K562 (cell line): ENCODE data around the gene CCDC148. TPM values are rescaled to one million over a fixed set of nuclear protein-coding genes. Genes with fewer than 3 reads are reported as not detected.

Experiments used
- ATAC-seq: fragments of 200-7000 bp; cut with Tn5 transposase; 3 replicates; pipeline ENCODE4 v1.9.1; 2020; ENCODE audit warnings: moderate library complexity
- Bru-seq: library from RNA; stranded (reverse); fragments of 400-500 nt; gene quantifications from one replicate; lab custom pipeline; 2021; lab: Mats Ljungman, UMichigan
- BruChase-seq, 2 experiments: library from RNA; stranded (reverse); fragments of 400-500 nt; gene quantifications; one replicate each; lab custom pipeline; 2021; lab: Mats Ljungman, UMichigan
- BruUV-seq: library from RNA; stranded (reverse); fragments of 400-500 nt; replicated peaks from 2 replicates; lab custom pipeline; 2021; lab: Mats Ljungman, UMichigan
- CTCF ChIA-PET: fragments of 300-600 bp; formaldehyde crosslinking; extraction: SDS; loops from one replicate; lab custom pipeline; 2021; ENCODE audit warnings: low intra/inter-chr PET ratio; lab: Yijun Ruan, JAX
- POLR2A ChIA-PET: fragments of 300-600, 350-650 bp; sonication (Branson Sonifier 250); formaldehyde crosslinking; extraction: SDS; loops from one replicate; lab custom pipeline; 2021; ENCODE audit warnings: antibody characterized with exemption, inconsistent platforms; lab: Yijun Ruan, JAX
- DNase-seq, 4 experiments: peaks; one replicate each; pipeline versions ENCODE4 v3.0.0 to v3.0.0-alpha.2; 2011 to 2018; ENCODE audit warnings: low spot score in 3 of 4, mixed read lengths in 3 of 4; ENCODE audit errors: extremely low read depth in 1 of 4
- FAIRE-seq: peaks from 2 replicates; lab custom pipeline; 2011; peaks lifted over from hg19 to GRCh38; lab: Jason Lieb, UNC
- H2AFZ ChIP-seq: 2 replicates; pipeline ENCODE4 v1.6.0; 2011; ENCODE audit warnings: low read depth, low read length, control low read depth, inconsistent platforms
- H3K27ac ChIP-seq: fragments of 200-600 bp; 3 replicates; pipeline ENCODE4 v1.8.0; 2011; ENCODE audit warnings: low read depth, mild to moderate bottlenecking, control low read depth, inconsistent platforms, low read length, moderate library complexity, mixed read lengths; ENCODE audit errors: extremely low read depth
- H3K27me3 ChIP-seq, 2 experiments: fragments of 300-600 bp in 1 of 2; 2 replicates in 1 of 2; 3 replicates in 1 of 2; pipeline versions ENCODE4 v1.6.0 to v1.8.0; 2011; ENCODE audit warnings: inconsistent platforms in 2 of 2, low read length in 2 of 2, mild to moderate bottlenecking in 1 of 2, mixed read lengths in 1 of 2, moderate library complexity in 1 of 2; ENCODE audit not compliant: control insufficient read depth in 2 of 2, insufficient read depth in 2 of 2
- H3K36me3 ChIP-seq: fragments of 300-600 bp; 3 replicates; pipeline ENCODE4 v1.8.0; 2011; ENCODE audit warnings: mild to moderate bottlenecking, low read length, inconsistent platforms; ENCODE audit not compliant: control insufficient read depth, insufficient read depth
- H3K4me1 ChIP-seq, 2 experiments: fragments of 200-600 bp in 1 of 2; replicated peaks in 1 of 2; 2 replicates in 1 of 2; 3 replicates in 1 of 2; pipeline versions ENCODE4 v1.5.1 to v1.8.0; 2011; ENCODE audit warnings: inconsistent platforms in 2 of 2, low read length in 2 of 2, mild to moderate bottlenecking in 1 of 2, mixed read lengths in 1 of 2, moderate library complexity in 1 of 2; ENCODE audit not compliant: control insufficient read depth in 2 of 2, insufficient read depth in 2 of 2
- H3K4me2 ChIP-seq: 2 replicates; pipeline ENCODE4 v1.6.1; 2011; ENCODE audit warnings: low read length, control low read depth, inconsistent platforms, mixed read lengths; ENCODE audit not compliant: insufficient read depth
- H3K4me3 ChIP-seq: fragments of 200-600 bp; sonication (generic), shearing (Covaris generic); 2 replicates; pipeline ENCODE4 v1.5.1; 2016; ENCODE audit warnings: control low read depth, inconsistent platforms
- H3K79me2 ChIP-seq: fragments of 200-600 bp; 3 replicates; pipeline ENCODE4 v1.8.0; 2011; ENCODE audit warnings: low read length, inconsistent platforms; ENCODE audit not compliant: control insufficient read depth, insufficient read depth
- H3K9ac ChIP-seq, 2 experiments: 2 replicates each; pipeline versions ENCODE4 v1.6.0 to v1.6.1; 2011; ENCODE audit warnings: low read depth in 2 of 2, low read length in 2 of 2, control low read depth in 1 of 2, inconsistent platforms in 1 of 2, mild to moderate bottlenecking in 1 of 2, mixed read lengths in 1 of 2; ENCODE audit not compliant: insufficient read depth in 1 of 2
- H3K9me1 ChIP-seq: one replicate; pipeline ENCODE4 v1.6.0; 2011; ENCODE audit warnings: inconsistent platforms, mild to moderate bottlenecking, low read length, moderate library complexity; ENCODE audit not compliant: control insufficient read depth, insufficient read depth
- H3K9me3 ChIP-seq: replicated peaks from 2 replicates; pipeline ENCODE4 v1.5.1; 2011; ENCODE audit warnings: low read depth, low read length, inconsistent platforms; ENCODE audit not compliant: control insufficient read depth, insufficient read depth
- H4K20me1 ChIP-seq: replicated peaks from 2 replicates; pipeline ENCODE4 v1.6.1; 2011; ENCODE audit warnings: low read length, inconsistent platforms, mixed read lengths; ENCODE audit not compliant: control insufficient read depth, insufficient read depth
- CHD2 ChIP-seq: IDR thresholded peaks from 2 replicates; pipeline ENCODE4 v1.6.1; 2011; ENCODE audit warnings: low read depth, low read length
- CTBP1 ChIP-seq: fragments of 450-650 bp; IDR thresholded peaks from 2 replicates; pipeline ENCODE4 v1.6.1; 2016; ENCODE audit warnings: borderline replicate concordance
- EGR1 ChIP-seq: fragments of 450-650 bp; conservative IDR thresholded peaks from 2 replicates; pipeline ENCODE4 v1.6.1; 2017; ENCODE audit warnings: mild to moderate bottlenecking
- FOS ChIP-seq: IDR thresholded peaks from 3 replicates; pipeline ENCODE4 v1.6.1; 2011; ENCODE audit not compliant: insufficient read length; ENCODE audit errors: extremely low read depth
- FOXM1 ChIP-seq, 2 experiments: fragments of 450-650 bp in 1 of 2; sonication (generic) in 1 of 2; formaldehyde crosslinking in 1 of 2; IDR thresholded peaks; 2 replicates each; pipeline versions ENCODE4 v1.6.1 to v1.9.0; 2017 to 2022; ENCODE audit warnings: low read depth in 2 of 2, mild to moderate bottlenecking in 2 of 2, missing genetic modification reagents in 1 of 2, moderate library complexity in 1 of 2
- GMEB1 ChIP-seq: fragments of 250-450 bp; sonication (Bioruptor Pico); IDR thresholded peaks from 2 replicates; pipeline ENCODE4 v1.4.0; 2020; ENCODE audit warnings: mild to moderate bottlenecking
- HDAC2 ChIP-seq: fragments of 450-650 bp; IDR thresholded peaks from 2 replicates; pipeline ENCODE4 v1.6.1; 2016; ENCODE audit warnings: mild to moderate bottlenecking
- HDAC3 ChIP-seq: fragments of 450-650 bp; IDR thresholded peaks from 2 replicates; pipeline ENCODE4 v1.6.1; 2018; ENCODE audit warnings: borderline replicate concordance, mild to moderate bottlenecking, moderate library complexity; ENCODE audit not compliant: partially characterized antibody
- NFYB ChIP-seq: IDR thresholded peaks from 2 replicates; pipeline ENCODE4 v1.6.1; 2011; ENCODE audit warnings: mild to moderate bottlenecking, moderate library complexity; ENCODE audit not compliant: insufficient read length; ENCODE audit errors: extremely low read depth
- POLR2AphosphoS5 ChIP-seq: IDR thresholded peaks from 2 replicates; pipeline ENCODE4 v1.6.1; 2011; ENCODE audit warnings: mild to moderate bottlenecking, low read depth, low read length, moderate library complexity; ENCODE audit not compliant: control insufficient read depth, insufficient read depth
- SP1 ChIP-seq: sonication (generic); formaldehyde crosslinking; IDR thresholded peaks from 2 replicates; pipeline ENCODE4 v1.8.1; 2022; ENCODE audit warnings: mild to moderate bottlenecking, missing genetic modification reagents
- VEZF1 ChIP-seq: fragments of 200-800 bp; sonication (Bioruptor generic); IDR thresholded peaks from 2 replicates; pipeline ENCODE4 v1.6.1; 2017; ENCODE audit warnings: missing genetic modification characterization, missing compliant biosample characterization
- ZFX ChIP-seq: sonication (generic); formaldehyde crosslinking; IDR thresholded peaks from 2 replicates; pipeline ENCODE4 v1.8.0; 2022; ENCODE audit warnings: mild to moderate bottlenecking, missing genetic modification reagents, moderate library complexity
- WGBS: fragments of 100-300 bp; shearing (Covaris generic); methylation state at CpG from one replicate; pipeline ENCODE4 v1.1.6; 2016; ENCODE audit warnings: low coverage, mixed read lengths; ENCODE audit not compliant: insufficient coverage; ENCODE audit errors: missing lambda C conversion rate; 5-methylcytosine and 5-hydroxymethylcytosine counted together
- in situ Hi-C: fragments of 300-500 bp; cut with MboI; formaldehyde crosslinking; loops from 4 replicates; pipeline ENCODE4 v1.15.0; 2018; ENCODE audit warnings: inconsistent platforms, mixed read lengths
- intact Hi-C: fragments of 100-400 bp; cut with micrococcal nuclease; formaldehyde crosslinking; loops from 2 replicates; pipeline ENCODE4 v1.14.2; 2022
- long read RNA-seq, 3 experiments: library from polyadenylated mRNA in 2 of 3; library from RNA in 1 of 3; unstranded in 2 of 3; stranded (forward) in 1 of 3; transcript quantifications; one replicate each; pipeline ENCODE4 v2.0.0, GENCODE V29; 2019 to 2022
- polyA minus RNA-seq, 3 experiments: library from RNA; depleted of rRNA, polyadenylated mRNA; stranded (reverse); fragments of >200 nt; gene quantifications; 2 replicates each; pipeline ENCODE4 v1.2.3, GENCODE V29; 2011
- polyA plus RNA-seq, 8 experiments: library from polyadenylated mRNA; depleted of rRNA in 4 of 8; stranded (reverse) in 5 of 8; unstranded in 3 of 8; fragments of >200 nt; fragmentation: Nextera tagmentation in 2 of 8; fragmentation: Illumina TruSeq in 1 of 8; extraction: Ambion mirVana in 2 of 8; extraction: Trizol in 1 of 8; gene quantifications; 2 replicates each; pipeline versions ENCODE4 v1.2.1 to v1.2.3, GENCODE V29; 2011 to 2014; ENCODE audit warnings: inconsistent platforms in 1 of 8, missing spikeins in 1 of 8
- total RNA-seq, 7 experiments: library from RNA; depleted of rRNA in 6 of 7; stranded (reverse); fragments of >200 nt in 6 of 7; fragmentation: Illumina TruSeq in 2 of 7; extraction: Trizol in 2 of 7; gene quantifications; 2 replicates each; pipeline versions ENCODE4 v1.2.1 to v1.2.3, GENCODE V29; 2011 to 2021; ENCODE audit warnings: low replicate concordance in 1 of 7

CCDC148 gene
- total RNA-seq (2011; cell fraction: chromatin; rRNA removed; ENCODE audit: low replicate concordance) = not detected in 2 replicates
- not detected in 2 replicates for total RNA-seq (2011; cell fraction: nucleolus; rRNA removed)
- not detected in 2 replicates for total RNA-seq (2011; cell fraction: nucleoplasm; rRNA removed)
- total RNA-seq (2014; rRNA removed) = 0.41 and 0.50 TPM in 2 replicates
- total RNA-seq (2014; rRNA removed; fragmentation: Illumina TruSeq; extraction: Trizol) = 0.65 and 1.7 TPM in 2 replicates
- total RNA-seq (2015; rRNA removed; fragmentation: Illumina TruSeq; extraction: Trizol) = 0.68 and 1.1 TPM in 2 replicates
- total RNA-seq (2021) = 0.58 and 0.64 TPM in 2 replicates
- polyA plus RNA-seq (2011; rRNA removed) = 0.10 and 0.35 TPM in 2 replicates
- 0.04 TPM in 1 of 2 replicates, not detected in the other for polyA plus RNA-seq (2011; cell fraction: cytosol; rRNA removed)
- polyA plus RNA-seq (2011; cell fraction: nucleus; rRNA removed) = 0.11 and 0.13 TPM in 2 replicates
- polyA plus RNA-seq (2012) = 0.60 and 1.8 TPM in 2 replicates
- 0.70 and 0.90 TPM in 2 replicates for polyA plus RNA-seq (2014; fragmentation: Illumina TruSeq; extraction: Trizol)
- 1 to 10 TPM in 1 of 2 experiments, under 1 TPM in 1; 0.77 to 1.4 TPM for polyA plus RNA-seq (2014; fragmentation: Nextera tagmentation; extraction: Ambion mirVana)
- polyA plus RNA-seq (2014; rRNA removed) = 0.20 and 0.48 TPM in 2 replicates
- polyA minus RNA-seq (2011; rRNA and poly(A)+ RNA removed) = 0.15 and 0.32 TPM in 2 replicates
- not detected in 2 replicates for polyA minus RNA-seq (2011; cell fraction: cytosol; rRNA and poly(A)+ RNA removed)
- 0.33 and 0.54 TPM in 2 replicates for polyA minus RNA-seq (2011; cell fraction: nucleus; rRNA and poly(A)+ RNA removed)
- Bru-seq, nascent RNA = percentile 37 among the genes with signal in this experiment
- BruChase-seq, experiment 1, labeled RNA remaining after a 2-hour chase = percentile 29 among the genes with signal in this experiment
- BruChase-seq, experiment 2, labeled RNA remaining after a 6-hour chase = percentile 28 among the genes with signal in this experiment
- long read RNA-seq, experiment 1, partial matches to known transcripts = 0 of 2 reads
- long read RNA-seq, experiment 1, other reads (novel, unspliced or antisense) = 2 of 2 reads
- long read RNA-seq, experiment 2, partial matches to known transcripts = 0 of 1 reads
- long read RNA-seq, experiment 2, other reads (novel, unspliced or antisense) = 1 of 1 reads
- long read RNA-seq, experiment 3 = 0 reads

GRCh38 chr2:158456309-158457066 lies at the start of gene CCDC148, which contains the start of gene PKP4:
Gene CCDC148, minus strand, starts transcription at chr2:158456753. Its CDS starts 314 bp downstream, at chr2:158456439.
Gene PKP4, plus strand, starts transcription at chr2:158456952. Its CDS starts 76,233 bp downstream, at chr2:158533185.
- peaks cover 45% of the 10 kb centered on the region for H3K79me2 ChIP-seq
- ATAC-seq = peak; percentile 92
- ChIA-PET POLR2A (interaction anchor here (0.5 to 3.1 kb wide), 6 partner anchors 10 to 670 kb away, joined by 3 to 10 read pairs (median 4); no protein-coding TSS in a partner anchor), CTCF (interaction anchor here (0.6 kb wide), 1 partner anchor 301 kb away, joined by 3 read pairs; no protein-coding TSS in a partner anchor)
- in situ Hi-C loops (no loop called here), intact Hi-C loops (loop anchor here (5.0 to 10.0 kb wide), 4 partner anchors 139 to 291 kb away; no protein-coding TSS in a partner anchor)
- no peaks in the 10 kb centered on the region for H3K9me3 ChIP-seq
- peak within 1 kb of the TSS; percentile 86 for H2AFZ ChIP-seq
- no TSS peak for BruUV-seq
- peak within 1 kb of the TSS; percentile 85 for H3K4me3 ChIP-seq
- DNase-seq = peak; percentile 97 to 99 (median 99)
- WGBS = 2% methylated on average over 29 of the region's 48 CpGs
- H3K27ac ChIP-seq = peak within 1 kb of the TSS; percentile 84
- peaks cover 27% of the 10 kb centered on the region for H4K20me1 ChIP-seq
- peaks cover 19 to 25% of the 10 kb centered on the region in 2 experiments for H3K4me1 ChIP-seq
- peak; percentile 91 for FAIRE-seq
- peak within 1 kb of the TSS; percentile 92 for H3K4me2 ChIP-seq
- peak within 1 kb of the TSS; percentile 85 to 98 for H3K9ac ChIP-seq
- H3K9me1 ChIP-seq = no peaks in the 10 kb centered on the region
- H3K36me3 ChIP-seq = peaks cover 15% of the 10 kb centered on the region
- no peaks in the 10 kb centered on the region for H3K27me3 ChIP-seq
- peak; percentile 87 for TF ChIP-seq VEZF1
- peak; percentile 80 for TF ChIP-seq NFYB
- TF ChIP-seq FOS = peak; percentile 89
- TF ChIP-seq SP1 (CRISPR knock-in tag) = no peak
- peak; percentile 55 for TF ChIP-seq FOXM1 (IDR thresholded peaks at IDR 0.05; ENCODE audit: low read depth)
- TF ChIP-seq FOXM1 (CRISPR knock-in tag; IDR thresholded peaks at IDR 0.05; ENCODE audit: low read depth) = no peak
- TF ChIP-seq GMEB1 (CRISPR knock-in tag) = peak; percentile 79
- TF ChIP-seq CTBP1 = peak; percentile 44
- peak; percentile 70 for TF ChIP-seq POLR2AphosphoS5
- TF ChIP-seq CHD2 = peak; percentile 64
- no peak for TF ChIP-seq ZFX (CRISPR knock-in tag)
- TF ChIP-seq HDAC3 = no peak
- peak; percentile 75 for TF ChIP-seq EGR1
- peak; percentile 67; the same call in 1 of the 2 replicates for TF ChIP-seq HDAC2
